ENCODE results near the gene PPM1L.
A peak's percentile ranks its signal among the peaks of the same experiment; 100 is the strongest.
"Not testable (repeated sequence)": the region's sequence is repeated elsewhere in the genome, so short reads cannot be mapped to it uniquely, and the experiment has no call there.

The PPM1L gene

GRCh38 chr3:160755776-160756304, at the start of gene PPM1L:
TSS of gene PPM1L (plus strand) at chr3:160756231.
- peak; percentile 3 for DNase-seq (ENCODE audit: low read depth)

- no peak for DNase-seq (ENCODE audit: low read depth)
Measured at GRCh38 chr3:160707187-160707794, 48.7 kb upstream of the PPM1L start.

- DNase-seq (ENCODE audit: low read depth) = no peak
Measured at GRCh38 chr3:160709477-160710182, 46.4 kb upstream of the PPM1L start.

GRCh38 chr3:160713144-160713543, 42.9 kb upstream of the PPM1L start:
- not testable (repeated sequence) for DNase-seq (ENCODE audit: low read depth)

GRCh38 chr3:160719710-160720109, 36.3 kb upstream of the PPM1L start:
- no peak for DNase-seq (ENCODE audit: low read depth)

- no peak for DNase-seq (ENCODE audit: low read depth)
Measured at GRCh38 chr3:160720123-160720746, 35.8 kb upstream of the PPM1L start.

- no peak for DNase-seq (ENCODE audit: low read depth)
Measured at GRCh38 chr3:160722331-160722730, 33.7 kb upstream of the PPM1L start.

- no peak for DNase-seq (ENCODE audit: low read depth)
Measured at GRCh38 chr3:160725338-160725737, 30.7 kb upstream of the PPM1L start.

GRCh38 chr3:160735826-160736225, 20.2 kb upstream of the PPM1L start:
- DNase-seq (ENCODE audit: low read depth) = no peak

GRCh38 chr3:160738048-160738447, 18.0 kb upstream of the PPM1L start:
- no peak for DNase-seq (ENCODE audit: low read depth)

GRCh38 chr3:160739079-160739478, 17.0 kb upstream of the PPM1L start:
- no peak for DNase-seq (ENCODE audit: low read depth)

GRCh38 chr3:160746976-160747375, 9.1 kb upstream of the PPM1L start:
- no peak for DNase-seq (ENCODE audit: low read depth)

- DNase-seq (ENCODE audit: low read depth) = no peak
Measured at GRCh38 chr3:160747422-160747821, 8.6 kb upstream of the PPM1L start.

- no peak for DNase-seq (ENCODE audit: low read depth)
Measured at GRCh38 chr3:160748231-160748630, 7.8 kb upstream of the PPM1L start.

- DNase-seq (ENCODE audit: low read depth) = no peak
Measured at GRCh38 chr3:160748787-160749186, 7.2 kb upstream of the PPM1L start.

- DNase-seq (ENCODE audit: low read depth) = no peak
Measured at GRCh38 chr3:160753953-160754352, 2.1 kb upstream of the PPM1L start.

GRCh38 chr3:160754371-160754854, 1.6 kb upstream of the PPM1L start:
- peak; percentile 7 for DNase-seq (ENCODE audit: low read depth)

GRCh38 chr3:160754855-160755747, 930 bp upstream of the PPM1L start:
- DNase-seq (ENCODE audit: low read depth) = peak; percentile 84

GRCh38 chr3:160757233-160758106, 1.4 kb downstream of the PPM1L start:
- DNase-seq (ENCODE audit: low read depth) = no peak

- no peak for DNase-seq (ENCODE audit: low read depth)
Measured at GRCh38 chr3:160758929-160759577, 3.0 kb downstream of the PPM1L start.
